Measurements from ENCODE around the gene WDR5B.

WDR5B gene

GRCh38 chr3:122421101-122421500 lies 5.2 kb upstream of the WDR5B start:
- H3K27ac ChIP-seq: no peak overlapping the region
- no peak for TF ChIP-seq ZFX (IDR thresholded peaks at IDR 0.05)
- TF ChIP-seq CTCF (conservative IDR thresholded peaks at IDR 0.05): no peak

GRCh38 chr3:122416966-122417365 lies 1.1 kb upstream of the WDR5B start:
- peak overlapping the region; percentile 85 for H3K27ac ChIP-seq
- no peak for TF ChIP-seq CTCF (conservative IDR thresholded peaks at IDR 0.05)
- no peak for TF ChIP-seq ZFX (IDR thresholded peaks at IDR 0.05)

- peak overlapping the region; percentile 85 for H3K27ac ChIP-seq
- TF ChIP-seq CTCF (conservative IDR thresholded peaks at IDR 0.05): no peak
- TF ChIP-seq ZFX (IDR thresholded peaks at IDR 0.05): no peak
Measured at GRCh38 chr3:122415104-122415744, 638 bp downstream of the WDR5B start.

GRCh38 chr3:122414391-122414790 lies 1.5 kb downstream of the WDR5B start:
- no peak overlapping the region for H3K27ac ChIP-seq
- TF ChIP-seq CTCF (conservative IDR thresholded peaks at IDR 0.05) (no peak), ZFX (IDR thresholded peaks at IDR 0.05) (no peak)

GRCh38 chr3:122410639-122411038 lies 5.2 kb downstream of the WDR5B start:
- no peak overlapping the region for H3K27ac ChIP-seq
- no peak for TF ChIP-seq CTCF (conservative IDR thresholded peaks at IDR 0.05)
- no peak for TF ChIP-seq ZFX (IDR thresholded peaks at IDR 0.05)

GRCh38 chr3:122410111-122410510 lies 5.8 kb downstream of the WDR5B start:
- no peak overlapping the region for H3K27ac ChIP-seq
- TF ChIP-seq ZFX (IDR thresholded peaks at IDR 0.05) (no peak), CTCF (conservative IDR thresholded peaks at IDR 0.05) (no peak)

GRCh38 chr3:122409446-122409845 lies 6.4 kb downstream of the WDR5B start:
- no peak overlapping the region for H3K27ac ChIP-seq
- no peak for TF ChIP-seq ZFX (IDR thresholded peaks at IDR 0.05)
- TF ChIP-seq CTCF (conservative IDR thresholded peaks at IDR 0.05): no peak

Data from C4-2B (cell line).